WTC11 (cell line): ENCODE results near the gene LMCD1. TPM values are rescaled to one million over a fixed set of nuclear protein-coding genes. Genes with fewer than 3 reads are reported as not detected.

Source experiments
- ATAC-seq: fragments of 200-7000 bp; cut with Tn5 transposase; 2 replicates; pipeline ENCODE4 v1.10.0; 2021; ENCODE audit warnings: mild to moderate bottlenecking, moderate library complexity
- CTCF ChIA-PET: fragments of 300-600 bp; sonication (Branson Sonifier 250); formaldehyde crosslinking; loops from one replicate; lab custom pipeline; 2021; ENCODE audit warnings: antibody characterized with exemption; lab: Charles Lee
- POLR2A ChIA-PET: fragments of 350-600 bp; sonication (Branson Sonifier 250); formaldehyde crosslinking; loops from one replicate; lab custom pipeline; 2021; ENCODE audit warnings: antibody characterized with exemption; lab: Charles Lee
- DNase-seq: peaks from one replicate; pipeline ENCODE4 v3.0.0; 2021; ENCODE audit warnings: low spot score
- H3K27ac Mint-ChIP-seq: 2 replicates; pipeline ENCODE4 v1.8.0; 2021; ENCODE audit warnings: mixed read lengths
- H3K27me3 Mint-ChIP-seq: 2 replicates; pipeline ENCODE4 v1.8.0; 2021; ENCODE audit warnings: low read depth, mild to moderate bottlenecking, moderate library complexity, mixed read lengths
- H3K36me3 Mint-ChIP-seq: 2 replicates; pipeline ENCODE4 v1.8.0; 2021; ENCODE audit warnings: mixed read lengths
- H3K4me1 Mint-ChIP-seq: 2 replicates; pipeline ENCODE4 v1.8.0; 2022; ENCODE audit warnings: mixed read lengths
- H3K4me3 Mint-ChIP-seq: 2 replicates; pipeline ENCODE4 v1.8.0; 2021; ENCODE audit warnings: mild to moderate bottlenecking, moderate library complexity, mixed read lengths
- H3K9me3 Mint-ChIP-seq: 2 replicates; pipeline ENCODE4 v1.8.0; 2021; ENCODE audit warnings: mixed read lengths
- CREB1 ChIP-seq: sonication (generic); formaldehyde crosslinking; IDR thresholded peaks from 2 replicates; pipeline ENCODE4 v1.8.0; 2023; ENCODE audit warnings: mild to moderate bottlenecking, missing genetic modification reagents
- ESRRA ChIP-seq: sonication (generic); formaldehyde crosslinking; IDR thresholded peaks from 2 replicates; pipeline ENCODE4 v1.8.1; 2022; ENCODE audit warnings: mild to moderate bottlenecking, missing genetic modification reagents, borderline replicate concordance
- GTF2I ChIP-seq: fragments of 250-450 bp; sonication (Bioruptor Pico); conservative IDR thresholded peaks from 2 replicates; pipeline ENCODE4 v1.4.0; 2021; ENCODE audit warnings: mild to moderate bottlenecking
- HMGA2 ChIP-seq: fragments of 250-450 bp; sonication (Bioruptor Pico); IDR thresholded peaks from 2 replicates; pipeline ENCODE4 v1.4.0; 2021; ENCODE audit warnings: mild to moderate bottlenecking, moderate library complexity
- HMGXB4 ChIP-seq: sonication (generic); formaldehyde crosslinking; IDR thresholded peaks from 2 replicates; pipeline ENCODE4 v1.8.1; 2023; ENCODE audit warnings: mild to moderate bottlenecking, moderate library complexity, missing genetic modification reagents
- JAZF1 ChIP-seq: fragments of 250-450 bp; sonication (Bioruptor Pico); IDR thresholded peaks from 2 replicates; pipeline ENCODE4 v1.9.0; 2021; ENCODE audit warnings: moderate library complexity, mild to moderate bottlenecking, inconsistent platforms
- NFATC4 ChIP-seq: fragments of 250-450 bp; sonication (Bioruptor Pico); IDR thresholded peaks from 2 replicates; pipeline ENCODE4 v1.9.0; 2021; ENCODE audit warnings: mild to moderate bottlenecking
- PRDM15 ChIP-seq: sonication (generic); formaldehyde crosslinking; IDR thresholded peaks from 2 replicates; pipeline ENCODE4 v1.8.0; 2022; ENCODE audit warnings: missing genetic modification reagents
- PRRX2 ChIP-seq: fragments of 250-450 bp; sonication (Bioruptor Pico); IDR thresholded peaks from 2 replicates; pipeline ENCODE4 v1.8.0; 2021; ENCODE audit warnings: mild to moderate bottlenecking
- SMAD3 ChIP-seq: sonication (generic); formaldehyde crosslinking; IDR thresholded peaks from 2 replicates; pipeline ENCODE4 v1.8.0; 2022; ENCODE audit warnings: missing genetic modification reagents, mild to moderate bottlenecking, borderline replicate concordance
- SMAD4 ChIP-seq: sonication (generic); formaldehyde crosslinking; IDR thresholded peaks from 2 replicates; pipeline ENCODE4 v1.8.0; 2022; ENCODE audit warnings: mild to moderate bottlenecking, missing genetic modification reagents
- TEAD4 ChIP-seq: sonication (generic); formaldehyde crosslinking; IDR thresholded peaks from 2 replicates; pipeline ENCODE4 v1.8.0; 2022; ENCODE audit warnings: mild to moderate bottlenecking, missing genetic modification reagents
- USF1 ChIP-seq: sonication (generic); formaldehyde crosslinking; IDR thresholded peaks from 2 replicates; pipeline ENCODE4 v1.8.0; 2022; ENCODE audit warnings: mild to moderate bottlenecking, missing genetic modification reagents
- USF2 ChIP-seq: sonication (generic); formaldehyde crosslinking; IDR thresholded peaks from 2 replicates; pipeline ENCODE4 v1.8.1; 2023; ENCODE audit warnings: mild to moderate bottlenecking, missing genetic modification reagents, moderate library complexity
- ZBTB21 ChIP-seq: sonication (generic); formaldehyde crosslinking; IDR thresholded peaks from 2 replicates; pipeline ENCODE4 v1.8.1; 2023; ENCODE audit warnings: mild to moderate bottlenecking, missing genetic modification reagents, borderline replicate concordance
- ZMAT4 ChIP-seq: fragments of 250-450 bp; sonication (Bioruptor Pico); IDR thresholded peaks from 2 replicates; pipeline ENCODE4 v1.9.0; 2021; ENCODE audit warnings: mild to moderate bottlenecking
- ZNF532 ChIP-seq: fragments of 250-450 bp; sonication (Bioruptor Pico); IDR thresholded peaks from 2 replicates; pipeline ENCODE4 v1.9.0; 2021; ENCODE audit warnings: mild to moderate bottlenecking, borderline replicate concordance
- total RNA-seq: library from RNA; stranded (reverse); gene quantifications from 3 replicates; pipeline ENCODE4 v1.2.3, GENCODE V29; 2021

Gene LMCD1
- total RNA-seq, 1 experiment from 2014 or later = 12.5 TPM

GRCh38 chr3:8516047-8516661 lies 14.5 kb downstream of the LMCD1 start:
- POLR2A ChIA-PET = no interaction called here
- H3K4me3 Mint-ChIP-seq = no peak overlapping the region
- H3K27me3 Mint-ChIP-seq = no peaks in the 10 kb centered on the region
- CTCF ChIA-PET = no interaction called here
- peaks cover 34% of the 10 kb centered on the region for H3K4me1 Mint-ChIP-seq
- TF ChIP-seq PRDM15 (CRISPR knock-in tag) = no peak
- no peak for TF ChIP-seq HMGA2 (CRISPR knock-in tag)
- H3K36me3 Mint-ChIP-seq = peaks cover 8% of the 10 kb centered on the region
- H3K9me3 Mint-ChIP-seq = peaks cover 12% of the 10 kb centered on the region
- DNase-seq (no peak), ATAC-seq (no peak)
- H3K27ac Mint-ChIP-seq = no peak overlapping the region

- ChIA-PET POLR2A (no interaction called here), CTCF (no interaction called here)
- DNase-seq = no peak
- TF ChIP-seq ZMAT4 (CRISPR knock-in tag) (no peak), CREB1 (CRISPR knock-in tag) (no peak), HMGXB4 (no peak), NFATC4 (CRISPR knock-in tag) (no peak)
- no peaks in the 10 kb centered on the region for H3K27me3 Mint-ChIP-seq
- peaks cover 8% of the 10 kb centered on the region for H3K36me3 Mint-ChIP-seq
- H3K27ac Mint-ChIP-seq = no peak overlapping the region
- no peak for ATAC-seq
- peaks cover 35% of the 10 kb centered on the region for H3K4me1 Mint-ChIP-seq
- peaks cover 12% of the 10 kb centered on the region for H3K9me3 Mint-ChIP-seq
- no peak overlapping the region for H3K4me3 Mint-ChIP-seq
Observed at GRCh38 chr3:8516783-8517182, 15.2 kb downstream of the LMCD1 start.

GRCh38 chr3:8517487-8517886 lies 15.9 kb downstream of the LMCD1 start:
- DNase-seq = no peak
- peaks cover 8% of the 10 kb centered on the region for H3K36me3 Mint-ChIP-seq
- peaks cover 35% of the 10 kb centered on the region for H3K4me1 Mint-ChIP-seq
- no peak for ATAC-seq
- H3K27me3 Mint-ChIP-seq = no peaks in the 10 kb centered on the region
- H3K9me3 Mint-ChIP-seq = peaks cover 12% of the 10 kb centered on the region
- H3K4me3 Mint-ChIP-seq = no peak overlapping the region
- ChIA-PET POLR2A (no interaction called here), CTCF (no interaction called here)
- no peak overlapping the region for H3K27ac Mint-ChIP-seq
- no peak for TF ChIP-seq SMAD4
- no peak for TF ChIP-seq TEAD4
- no peak for TF ChIP-seq ZNF532
- no peak for TF ChIP-seq GTF2I (CRISPR knock-in tag)
- TF ChIP-seq ZBTB21 (CRISPR knock-in tag) = no peak
- no peak for TF ChIP-seq SMAD3 (CRISPR knock-in tag)
- no peak for TF ChIP-seq JAZF1 (CRISPR knock-in tag)
- TF ChIP-seq USF1 (CRISPR knock-in tag) = no peak
- no peak for TF ChIP-seq USF2 (CRISPR knock-in tag)
- no peak for TF ChIP-seq PRRX2
- TF ChIP-seq ESRRA = no peak
